ENCODE results near the gene TGIF2. TPM values are rescaled to one million over a fixed set of nuclear protein-coding genes. Genes with fewer than 3 reads are reported as not detected.

The TGIF2 gene
- total RNA-seq, 1 experiment from 2014 or later: 81.7 TPM

- H3K79me1 ChIP-seq (ENCODE audit: insufficient read depth, low read depth, low read length, poor library complexity, severe bottlenecking): no peaks in the 10 kb centered on the region
- Mint-ChIP-seq H3K27me3 (ENCODE audit: low read depth) (no peaks in the 10 kb centered on the region), H3K9me3 (no peaks in the 10 kb centered on the region), H3K4me1 (no peaks in the 10 kb centered on the region), H3K4me3 (no peak overlapping the region), H3K36me3 (ENCODE audit: insufficient read depth in 1 of 3, low read depth in 3 of 3) (peaks cover 20 to 58% (median 49%) of the 10 kb centered on the region in 3 experiments; a peak in 6 of 7 replicates), H3K27ac (no peak overlapping the region; a peak in 2 of 7 replicates)
- no peak overlapping the region for H2BK15ac ChIP-seq (ENCODE audit: low read depth, low read length)
- H4K91ac ChIP-seq (ENCODE audit: insufficient read length, low read depth, low read length): no peak overlapping the region
- H3T11ph ChIP-seq (ENCODE audit: low read length): no peak overlapping the region
- no peak overlapping the region for H3K18ac ChIP-seq (ENCODE audit: insufficient read length, low read depth, low read length)
- no peak overlapping the region for H3K56ac ChIP-seq (ENCODE audit: insufficient read length, low read depth, low read length)
- no peaks in the 10 kb centered on the region for H3K79me2 ChIP-seq (ENCODE audit: insufficient read depth, low read length)
- H2AFZ ChIP-seq (ENCODE audit: low read length): no peak overlapping the region
- no peaks in the 10 kb centered on the region for H4K20me1 ChIP-seq (ENCODE audit: control insufficient read depth, insufficient read depth, insufficient read length)
- no peak overlapping the region for H3K23ac ChIP-seq (ENCODE audit: insufficient read length, low read depth, low read length)
- no peak overlapping the region for H4K8ac ChIP-seq (replicated peaks; ENCODE audit: insufficient read length, low read depth, low read length)
- no peak overlapping the region for H3K4ac ChIP-seq (ENCODE audit: low read depth, low read length)
- TF ChIP-seq CTCF (conservative IDR thresholded peaks at IDR 0.05): no peak
- H3K4me2 ChIP-seq (ENCODE audit: insufficient read depth, insufficient read length, low read length): no peak overlapping the region
- no peak overlapping the region for H2BK120ac ChIP-seq (ENCODE audit: low read depth, low read length, poor library complexity, severe bottlenecking)
- no peak overlapping the region for H2BK5ac ChIP-seq (ENCODE audit: insufficient read length, low read length)
- H2BK20ac ChIP-seq (ENCODE audit: low read depth, low read length, poor library complexity, severe bottlenecking): no peak overlapping the region
- H3K9me3 ChIP-seq (ENCODE audit: control insufficient read depth, low read depth, low read length): no peaks in the 10 kb centered on the region
- no peaks in the 10 kb centered on the region for H3K23me2 ChIP-seq (ENCODE audit: insufficient read length, low read depth, low read length, poor library complexity, severe bottlenecking)
- no peak overlapping the region for H3K9ac ChIP-seq (ENCODE audit: extremely low read depth, insufficient read length, low read length)
- H2AK5ac ChIP-seq (ENCODE audit: insufficient read length, low read length): no peak overlapping the region
- H3K14ac ChIP-seq (ENCODE audit: insufficient read depth, low read length): no peak overlapping the region
- H3K27ac ChIP-seq (ENCODE audit: insufficient read length, low read depth, low read length): no peak overlapping the region
- no peak overlapping the region for H4K5ac ChIP-seq (ENCODE audit: insufficient read length, low read depth, low read length)
- WGBS (ENCODE audit: extremely low coverage, insufficient read length, low lambda C conversion rate): no CpG with 5 or more reads among the region's 3 CpGs
- no peak overlapping the region for H2BK12ac ChIP-seq (ENCODE audit: insufficient read length, low read depth, low read length)
- H3K27me3 ChIP-seq (ENCODE audit: insufficient read depth, low read length): no peaks in the 10 kb centered on the region
- no peaks in the 10 kb centered on the region for H3K4me1 ChIP-seq (ENCODE audit: insufficient read depth, low read length)
- DNase-seq: no peak
Observed at GRCh38 chr20:36613974-36614373, 40.6 kb downstream of the TGIF2 start.
